GM19193 (cell line): Measurements from ENCODE around the gene SOBP.

Source experiments
- POLR2A ChIP-seq: IDR thresholded peaks from 4 replicates; pipeline ENCODE4 v1.6.1; 2011; ENCODE audit not compliant: insufficient read depth, insufficient read length; ENCODE audit errors: extremely low read depth

The SOBP gene

DNA sequence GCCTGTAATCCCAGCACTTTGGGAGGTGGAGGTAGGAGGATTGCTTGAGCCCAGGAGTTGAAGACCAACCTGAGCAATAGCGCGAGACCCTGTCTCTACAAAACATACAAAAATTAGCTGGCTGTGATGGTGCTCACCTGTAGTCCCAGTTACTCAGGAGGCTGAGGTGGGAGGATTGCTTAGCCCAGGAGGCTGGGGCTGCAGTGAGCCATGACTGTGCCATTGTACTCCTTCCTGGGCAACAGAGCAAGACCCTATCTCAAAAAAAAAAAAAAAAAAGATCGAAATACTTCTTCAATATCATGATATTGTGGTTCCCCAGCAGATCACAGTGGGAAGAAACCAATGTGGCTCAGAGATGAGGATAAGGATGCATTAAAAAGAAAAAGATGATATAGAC is 47.6 kb downstream of the SOBP start:
- no peak for TF ChIP-seq POLR2A

GRCh38 chr6:107538856-107539387 is 49.0 kb downstream of the SOBP start:
- TF ChIP-seq POLR2A: no peak

- no peak for TF ChIP-seq POLR2A
These were observed 49.5 kb downstream of the SOBP start for GRCh38 chr6:107539409-107539808.

DNA sequence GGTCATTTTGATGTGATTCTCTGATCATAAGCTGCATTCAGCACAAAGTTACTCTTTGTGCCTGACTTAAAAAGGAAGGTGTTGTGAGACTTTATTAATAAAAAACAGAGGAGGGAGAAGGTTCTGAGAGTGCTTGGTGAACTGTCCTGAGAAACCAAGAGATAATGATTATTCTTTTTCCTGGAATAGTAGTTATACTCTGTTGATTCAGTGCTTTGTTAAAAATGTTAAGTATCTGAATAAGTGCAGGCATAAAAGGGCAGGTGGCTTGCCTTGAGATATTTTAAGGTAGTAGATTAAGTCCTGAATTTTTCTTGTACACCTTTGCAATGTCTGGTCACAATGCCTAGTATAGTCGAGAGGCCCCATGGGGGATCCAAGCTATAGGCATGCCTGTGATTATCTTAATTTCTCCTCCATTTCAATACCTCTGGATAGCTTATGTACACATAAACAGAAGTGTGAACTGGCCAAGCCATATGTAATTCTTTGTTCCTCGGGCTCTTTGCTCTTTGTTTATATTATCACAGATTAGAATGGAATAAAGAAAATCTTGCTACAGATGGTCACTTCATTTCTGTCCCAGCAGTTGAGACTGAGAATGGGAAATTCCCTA is 50.0 kb downstream of the SOBP start:
- no peak for TF ChIP-seq POLR2A

DNA sequence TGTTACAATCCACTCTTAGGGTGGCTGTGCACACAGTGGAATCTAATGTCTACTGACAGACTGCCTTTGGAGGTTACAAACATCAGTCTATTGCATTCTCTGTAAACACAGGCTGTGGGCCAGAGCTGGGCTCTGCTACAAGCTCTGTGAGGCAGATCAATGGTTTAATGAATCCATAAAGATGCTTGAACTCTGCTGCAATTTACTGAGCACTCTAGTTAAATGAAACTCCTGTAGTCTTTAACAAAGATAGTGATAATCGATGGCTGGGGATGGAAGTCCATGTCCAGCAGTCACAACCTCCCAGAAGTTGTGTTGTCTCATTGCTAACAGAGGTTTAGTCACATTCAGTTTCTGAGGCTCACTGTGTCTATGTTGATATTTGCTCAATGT is 50.5 kb downstream of the SOBP start:
- TF ChIP-seq POLR2A: no peak

DNA sequence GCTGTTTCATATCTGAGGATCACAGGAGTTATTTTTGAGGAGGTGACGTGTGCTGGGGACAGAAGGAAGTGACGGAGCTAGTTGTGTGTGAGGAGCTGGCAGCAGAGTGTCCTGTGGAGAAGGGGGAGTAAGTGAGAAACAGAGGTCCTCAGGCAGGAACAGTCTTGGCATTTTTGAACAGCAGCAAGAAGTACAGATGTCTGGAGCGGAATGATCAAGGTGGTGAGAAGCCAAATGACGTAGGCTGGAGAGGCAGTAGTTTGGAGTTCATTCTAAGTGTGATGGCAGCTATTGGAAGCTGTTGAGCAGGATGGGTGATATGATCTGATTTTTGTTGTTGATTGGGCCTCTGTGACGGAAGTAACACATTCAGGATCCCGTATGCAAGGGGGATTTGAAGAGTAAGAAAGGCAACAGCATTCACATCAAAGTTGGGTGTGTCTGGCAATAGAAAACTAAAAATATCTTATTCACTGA is 52.3 kb downstream of the SOBP start:
- TF ChIP-seq POLR2A: no peak

GRCh38 chr6:107543088-107543487 is 53.2 kb downstream of the SOBP start:
- TF ChIP-seq POLR2A: no peak

GRCh38 chr6:107543567-107543966 is 53.6 kb downstream of the SOBP start:
- no peak for TF ChIP-seq POLR2A

DNA sequence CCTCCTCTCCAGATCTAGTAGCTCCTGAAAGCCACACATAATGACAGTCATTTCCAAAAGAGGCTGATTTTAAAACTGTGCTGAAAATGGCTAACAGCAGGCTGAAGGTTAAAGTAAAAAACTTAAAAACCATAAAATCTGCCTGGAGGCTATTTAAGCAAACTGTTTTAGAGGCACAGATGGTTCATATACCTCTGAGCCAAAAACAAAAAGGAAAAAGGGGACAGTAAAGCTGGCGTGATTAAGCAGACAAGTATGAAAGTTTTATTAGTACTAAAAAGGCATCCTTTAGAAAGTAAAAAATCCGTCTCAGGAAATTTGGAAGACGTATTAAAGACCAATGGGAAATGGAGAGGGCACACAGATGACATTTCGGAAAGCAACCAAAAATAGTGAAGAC is 55.8 kb downstream of the SOBP start:
- TF ChIP-seq POLR2A: no peak

- TF ChIP-seq POLR2A: no peak
These were observed 57.0 kb downstream of the SOBP start for GRCh38 chr6:107546691-107547450.

- TF ChIP-seq POLR2A: no peak
These were observed 57.5 kb downstream of the SOBP start for GRCh38 chr6:107547451-107547840.

- TF ChIP-seq POLR2A: no peak
These were observed 60.4 kb downstream of the SOBP start for GRCh38 chr6:107550241-107550840.

- TF ChIP-seq POLR2A: no peak
These were observed 61.0 kb downstream of the SOBP start for GRCh38 chr6:107550906-107551305.

GRCh38 chr6:107554326-107554725 is 64.4 kb downstream of the SOBP start:
- no peak for TF ChIP-seq POLR2A

DNA sequence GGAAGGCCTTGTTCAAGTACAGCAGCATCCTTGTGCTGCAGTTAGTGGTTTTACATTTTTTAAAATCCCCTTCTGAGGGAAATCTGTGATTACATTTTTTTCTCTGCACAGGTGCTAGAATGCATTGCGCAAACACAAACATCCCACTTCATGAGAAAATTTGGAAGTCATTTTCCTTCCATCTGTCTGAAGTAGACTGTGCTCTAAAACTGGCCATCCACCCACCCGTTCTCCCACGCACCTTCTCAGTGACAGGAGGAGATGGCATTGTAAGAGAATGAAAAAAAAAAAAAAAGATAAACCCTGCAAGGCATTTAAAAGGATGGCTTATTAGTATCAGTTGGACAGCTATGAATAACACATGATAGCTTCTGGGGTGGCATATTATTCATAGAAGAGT is 65.0 kb downstream of the SOBP start:
- TF ChIP-seq POLR2A: no peak

- TF ChIP-seq POLR2A: no peak
These were observed 65.5 kb downstream of the SOBP start for GRCh38 chr6:107555449-107555848.
